Measurements from ENCODE around the gene KRTAP5-11. TPM values are rescaled to one million over a fixed set of nuclear protein-coding genes. Genes with fewer than 3 reads are reported as not detected.
"Not testable (repeated sequence)": the region's sequence is repeated elsewhere in the genome, so short reads cannot be mapped to it uniquely, and the experiment has no call there.

Gene KRTAP5-11
- total RNA-seq, 1 donor from 2014 or later, result not detected

DNA sequence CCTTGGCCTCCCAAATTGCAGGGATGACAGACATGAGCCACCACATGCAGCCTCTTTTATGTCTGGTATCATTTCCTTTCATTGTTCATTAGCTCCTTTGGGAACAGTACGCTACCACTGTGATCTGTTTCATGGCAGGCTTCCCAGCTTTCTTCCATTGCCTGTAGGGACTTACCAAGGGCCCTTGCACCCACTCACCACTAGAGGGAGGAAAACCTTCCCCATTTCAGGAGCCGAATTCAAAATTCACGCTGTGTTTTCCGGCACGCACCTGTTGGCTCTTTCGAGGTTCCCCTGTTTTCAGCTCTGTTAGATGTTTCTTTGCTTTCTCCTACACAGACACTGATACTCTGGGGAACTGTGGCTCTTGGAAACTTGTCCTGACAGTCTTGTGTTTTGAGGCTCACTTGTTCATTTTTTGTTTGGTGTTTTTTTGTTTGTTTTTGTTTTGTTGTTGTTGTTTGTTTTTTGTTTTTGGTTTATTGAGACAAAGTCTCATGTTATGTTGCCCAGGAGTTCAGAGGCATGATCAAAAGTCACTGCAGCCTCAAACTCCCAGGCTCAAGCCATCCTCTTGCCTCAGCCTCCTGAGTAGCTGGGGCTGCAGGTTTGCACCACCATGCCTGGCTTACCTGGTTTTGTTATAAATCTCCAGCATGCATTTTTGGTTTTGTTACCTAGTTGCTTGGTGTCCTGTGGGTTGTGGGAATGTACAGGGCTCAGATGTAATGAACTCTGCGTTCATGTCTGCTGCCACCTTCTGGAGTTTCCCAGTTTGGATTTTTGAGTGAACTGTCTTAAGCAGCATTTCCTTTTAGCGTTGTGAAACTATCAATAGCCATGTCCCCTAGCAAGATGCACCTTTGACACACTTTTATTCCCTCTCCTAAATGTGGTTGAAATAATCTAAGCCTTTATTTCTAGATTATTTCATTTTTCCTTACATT lies 2.3 kb downstream of the KRTAP5-11 start:
- Histone ChIP-seq H3K36me3 (no peaks in the 10 kb centered on the region), H3K27me3 (no peaks in the 10 kb centered on the region), H3K9me3 (no peaks in the 10 kb centered on the region), H3K27ac (no peak overlapping the region), H3K4me1 (no peaks in the 10 kb centered on the region), H3K4me3 (no peak overlapping the region)
- intact Hi-C loops (cut with DNase I), result no loop called here
- peak; percentile 86 for ATAC-seq
- peak; percentile 92 for TF ChIP-seq CTCF (IDR thresholded peaks at IDR 0.05)
- DNase-seq, result no peak

DNA sequence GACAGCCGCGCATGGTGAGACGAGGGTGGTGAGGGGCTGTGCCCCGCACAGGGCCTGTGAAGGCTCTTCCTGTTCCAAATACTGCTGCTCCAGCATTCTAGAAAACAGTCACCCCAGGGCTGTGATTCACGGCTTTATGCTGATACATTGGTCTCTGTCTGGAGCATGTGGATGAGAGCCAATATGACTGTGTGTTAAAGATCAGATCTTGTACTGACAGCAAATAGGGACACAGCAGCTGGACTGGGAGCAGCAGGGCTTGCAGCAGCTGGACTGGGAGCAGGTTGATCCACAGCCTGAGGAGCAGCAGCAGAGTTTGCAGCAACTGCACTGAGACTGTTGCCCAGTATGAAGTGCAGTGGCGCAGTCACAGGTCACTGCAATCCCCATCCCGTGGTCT lies 3.2 kb downstream of the KRTAP5-11 start:
- H3K4me3 ChIP-seq; H3K36me3 ChIP-seq; H3K27me3 ChIP-seq; DNase-seq; intact Hi-C loops (cut with DNase I); ATAC-seq; H3K4me1 ChIP-seq; H3K9me3 ChIP-seq; H3K27ac ChIP-seq: not testable (repeated sequence)

- no peak overlapping the region for H3K4me3 ChIP-seq
- H3K27me3 ChIP-seq, result no peaks in the 10 kb centered on the region
- no peak for DNase-seq
- intact Hi-C loops (cut with DNase I), result no loop called here
- ATAC-seq, result no peak
- H3K4me1 ChIP-seq, result no peaks in the 10 kb centered on the region
- H3K36me3 ChIP-seq, result no peaks in the 10 kb centered on the region
- no peak overlapping the region for H3K27ac ChIP-seq
- TF ChIP-seq CTCF (IDR thresholded peaks at IDR 0.05), result no peak
- H3K9me3 ChIP-seq, result no peaks in the 10 kb centered on the region
Observed at GRCh38 chr11:71577469-71578004, 5.1 kb downstream of the KRTAP5-11 start.

GRCh38 chr11:71576688-71577465 lies 5.8 kb downstream of the KRTAP5-11 start:
- H3K27me3 ChIP-seq; H3K36me3 ChIP-seq; ATAC-seq; H3K9me3 ChIP-seq; H3K4me1 ChIP-seq; H3K4me3 ChIP-seq; DNase-seq; intact Hi-C loops (cut with DNase I); H3K27ac ChIP-seq: not testable (repeated sequence)

DNA sequence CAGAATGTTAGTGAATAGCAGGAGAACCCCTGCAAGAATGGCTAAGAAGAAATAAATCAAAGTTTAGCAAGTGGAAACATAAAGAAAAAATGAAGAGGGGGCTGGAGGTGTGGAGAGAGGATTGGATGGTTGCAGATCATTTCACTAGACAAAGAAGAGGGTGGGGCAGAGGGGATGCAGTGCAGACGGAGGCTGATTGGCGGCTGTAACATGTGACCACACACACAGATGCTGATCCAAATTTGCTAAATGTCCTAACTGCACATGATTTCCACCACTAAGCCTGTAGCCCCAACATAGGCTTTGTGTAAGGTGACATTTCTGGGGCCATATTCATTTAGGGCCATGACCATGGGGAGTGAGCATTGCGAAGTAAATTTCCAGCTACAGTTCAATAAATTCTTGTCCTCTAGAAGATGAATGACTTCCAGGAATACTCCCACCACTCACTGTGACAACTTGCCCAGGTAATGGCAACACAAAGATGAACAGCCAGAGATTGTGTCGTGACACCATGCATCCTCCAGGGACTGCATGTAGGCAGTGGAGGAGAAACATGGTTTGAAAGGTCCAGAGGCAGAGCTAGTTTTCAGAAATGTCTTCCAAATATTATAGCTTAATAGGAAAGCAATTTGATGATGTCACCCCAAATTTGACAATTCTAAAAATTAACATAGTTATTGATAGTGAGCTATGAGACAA lies 6.8 kb downstream of the KRTAP5-11 start:
- TF ChIP-seq CTCF (IDR thresholded peaks at IDR 0.05), result no peak
- Histone ChIP-seq H3K36me3 (no peaks in the 10 kb centered on the region), H3K27ac (no peak overlapping the region), H3K4me3 (no peak overlapping the region), H3K27me3 (no peaks in the 10 kb centered on the region), H3K9me3 (no peaks in the 10 kb centered on the region), H3K4me1 (no peaks in the 10 kb centered on the region)
- DNase-seq (no peak), ATAC-seq (no peak)
- intact Hi-C loops (cut with DNase I), result no loop called here

GRCh38 chr11:71574418-71574817 lies 8.3 kb downstream of the KRTAP5-11 start:
- no peak overlapping the region for H3K27ac ChIP-seq
- no peaks in the 10 kb centered on the region for H3K9me3 ChIP-seq
- ATAC-seq, result no peak
- intact Hi-C loops (cut with DNase I), result no loop called here
- TF ChIP-seq CTCF (IDR thresholded peaks at IDR 0.05), result no peak
- no peak overlapping the region for H3K4me3 ChIP-seq
- H3K4me1 ChIP-seq, result no peaks in the 10 kb centered on the region
- no peaks in the 10 kb centered on the region for H3K36me3 ChIP-seq
- no peaks in the 10 kb centered on the region for H3K27me3 ChIP-seq
- DNase-seq, result no peak
